NCI-H748 (cell line): ENCODE measurements around the gene TCOF1.

Experiments used
- DNase-seq: peaks from one replicate; lab custom pipeline; 2025; ENCODE audit not compliant: unreplicated experiment; lab: John Stamatoyannopoulos, UW

Gene TCOF1

DNA sequence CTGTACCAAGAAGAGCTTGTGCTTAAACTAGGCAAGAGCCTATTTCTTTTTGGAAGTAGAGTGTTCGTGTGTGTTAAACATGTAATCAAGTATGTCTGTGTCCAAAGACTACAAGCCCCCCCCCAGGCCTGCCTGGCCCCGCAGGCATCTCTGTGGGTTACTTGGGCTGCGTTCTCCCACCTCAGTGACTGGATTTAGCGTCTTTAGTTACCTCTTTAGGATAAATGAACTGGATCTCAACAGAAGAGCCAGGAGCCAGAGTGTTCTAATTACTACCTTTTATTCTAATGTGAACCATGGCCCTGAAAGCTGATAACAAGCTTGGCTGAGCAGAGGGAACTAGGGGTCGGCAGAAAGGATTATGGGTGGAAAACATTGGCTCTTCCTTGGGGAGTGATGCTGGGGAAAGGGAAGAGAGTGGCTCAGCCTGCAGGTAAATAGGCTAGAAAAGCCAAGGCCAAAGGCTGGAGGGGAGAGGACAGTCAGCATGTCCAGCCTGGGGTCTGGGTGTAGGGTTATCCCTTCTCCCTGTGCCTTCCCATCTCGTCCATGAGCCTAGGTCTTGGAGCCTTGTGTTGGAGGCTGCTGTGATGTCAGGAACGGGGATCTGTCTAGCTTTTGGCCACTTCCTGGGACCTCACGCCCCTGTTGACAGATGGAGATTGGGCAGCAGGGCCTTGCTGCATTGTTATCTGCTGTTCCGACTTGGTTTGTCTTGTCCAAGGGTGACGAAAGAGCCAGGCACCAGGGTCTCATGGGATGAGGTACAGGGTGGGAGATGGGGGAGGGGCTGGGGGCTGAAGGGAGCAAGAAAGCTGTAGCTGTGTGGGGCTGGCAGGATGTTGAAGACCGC is 44.1 kb downstream of the TCOF1 start:
- no peak for DNase-seq

- DNase-seq: no peak
These were observed 44.8 kb downstream of the TCOF1 start for GRCh38 chr5:150402229-150402773.

- no peak for DNase-seq
These were observed 45.4 kb downstream of the TCOF1 start for GRCh38 chr5:150402901-150403342.

DNA sequence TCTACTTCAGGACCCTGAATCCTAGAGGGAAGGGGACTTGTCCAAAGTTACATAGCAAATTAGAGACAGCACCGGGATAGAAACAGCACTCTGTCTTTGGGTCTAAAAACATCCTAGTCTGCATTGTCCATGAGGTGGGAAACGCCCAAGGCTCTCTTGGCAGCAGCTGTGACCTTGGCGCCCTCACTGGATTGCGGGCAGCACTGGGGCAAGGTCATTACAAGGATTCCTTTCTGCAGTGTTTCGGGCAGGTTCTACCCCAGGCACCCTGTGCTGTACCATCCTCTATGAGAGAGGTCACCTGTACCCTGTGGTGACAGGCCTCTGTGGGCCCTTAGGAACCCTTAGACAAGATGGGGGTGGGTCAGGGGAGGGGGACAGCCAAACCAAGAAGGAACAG is 46.6 kb downstream of the TCOF1 start:
- DNase-seq: no peak

DNA sequence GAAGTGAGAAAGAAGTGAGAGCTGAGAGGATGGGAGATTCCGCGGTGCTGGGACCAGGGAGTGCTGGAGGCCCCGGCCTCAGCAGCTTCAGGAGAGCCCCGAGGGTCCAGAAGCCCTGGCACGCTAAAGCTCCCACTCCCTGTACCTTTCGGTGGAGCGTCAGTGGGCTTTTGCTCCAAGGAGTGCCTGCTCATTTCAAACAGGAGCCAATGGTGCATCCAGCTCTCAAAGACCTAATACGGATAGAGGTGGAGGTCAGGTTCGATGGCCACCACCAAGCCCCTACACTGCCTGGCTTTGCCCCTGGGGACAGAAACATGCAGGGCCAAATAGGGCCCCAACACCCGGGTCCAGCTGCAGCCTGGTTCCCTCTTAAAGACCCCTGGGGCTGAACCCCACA is 47.0 kb downstream of the TCOF1 start:
- no peak for DNase-seq

DNA sequence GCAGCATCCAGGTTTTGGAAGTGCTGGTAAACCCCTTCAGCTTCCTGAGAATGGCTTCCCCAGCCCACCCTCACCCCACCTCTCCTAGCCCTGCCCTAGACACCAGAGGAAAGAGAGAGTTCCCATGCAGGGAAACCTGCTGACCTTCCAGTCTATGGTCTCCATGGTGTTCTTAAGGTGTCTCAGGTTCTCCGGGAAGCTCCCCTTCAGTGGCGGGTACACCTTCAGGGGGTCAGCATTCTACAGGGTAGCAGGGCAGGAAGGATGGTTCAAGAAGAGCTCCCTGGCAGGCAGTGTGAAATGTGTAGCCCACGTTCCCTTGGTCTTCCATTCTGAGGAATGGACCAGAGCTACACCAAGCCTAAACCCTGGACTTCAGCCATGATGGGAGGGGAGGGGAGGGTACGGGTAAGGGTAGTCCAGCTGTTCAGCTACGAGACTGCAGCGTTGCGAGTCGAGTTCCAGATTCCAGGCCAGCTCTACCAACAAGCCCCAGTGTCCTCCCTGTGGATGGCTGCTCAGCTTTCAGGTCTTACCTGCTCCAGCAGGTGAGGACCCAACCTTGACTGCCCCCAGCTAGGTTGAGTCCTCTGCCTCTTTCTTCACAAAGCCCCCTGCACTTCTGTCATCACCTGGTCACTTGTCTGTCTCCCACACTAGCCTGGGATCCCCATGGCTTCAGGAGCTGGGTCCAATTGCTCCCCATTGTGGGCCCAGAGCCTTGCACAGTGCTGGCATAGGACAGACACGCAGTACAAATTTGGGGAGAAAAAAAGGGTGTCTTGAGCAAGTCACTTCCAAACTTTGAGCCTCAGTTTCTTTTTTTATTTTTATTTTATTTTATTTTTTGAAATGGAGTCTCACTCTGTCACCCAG is 47.7 kb downstream of the TCOF1 start:
- DNase-seq: no peak

GRCh38 chr5:150406103-150406722 is 48.7 kb downstream of the TCOF1 start:
- DNase-seq: no peak

DNA sequence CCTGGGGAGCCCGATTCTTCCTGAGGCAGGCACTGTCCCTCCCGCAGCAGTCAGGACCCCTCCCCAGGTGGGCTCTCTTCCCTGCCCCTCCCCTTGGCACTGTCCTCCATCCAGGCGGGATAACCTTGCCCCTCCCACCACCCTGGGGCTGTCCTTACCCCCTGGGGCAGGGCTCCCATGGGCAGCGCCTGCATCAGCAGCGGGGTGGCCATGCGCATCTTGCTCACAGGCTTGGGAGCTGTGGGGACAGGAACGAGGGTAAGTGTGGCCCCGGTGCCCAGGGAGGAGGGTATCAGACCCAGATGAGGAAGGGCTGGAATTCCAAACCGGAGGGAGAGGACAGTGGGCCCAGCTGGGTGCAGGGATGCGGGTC is 49.2 kb downstream of the TCOF1 start:
- DNase-seq: no peak

DNA sequence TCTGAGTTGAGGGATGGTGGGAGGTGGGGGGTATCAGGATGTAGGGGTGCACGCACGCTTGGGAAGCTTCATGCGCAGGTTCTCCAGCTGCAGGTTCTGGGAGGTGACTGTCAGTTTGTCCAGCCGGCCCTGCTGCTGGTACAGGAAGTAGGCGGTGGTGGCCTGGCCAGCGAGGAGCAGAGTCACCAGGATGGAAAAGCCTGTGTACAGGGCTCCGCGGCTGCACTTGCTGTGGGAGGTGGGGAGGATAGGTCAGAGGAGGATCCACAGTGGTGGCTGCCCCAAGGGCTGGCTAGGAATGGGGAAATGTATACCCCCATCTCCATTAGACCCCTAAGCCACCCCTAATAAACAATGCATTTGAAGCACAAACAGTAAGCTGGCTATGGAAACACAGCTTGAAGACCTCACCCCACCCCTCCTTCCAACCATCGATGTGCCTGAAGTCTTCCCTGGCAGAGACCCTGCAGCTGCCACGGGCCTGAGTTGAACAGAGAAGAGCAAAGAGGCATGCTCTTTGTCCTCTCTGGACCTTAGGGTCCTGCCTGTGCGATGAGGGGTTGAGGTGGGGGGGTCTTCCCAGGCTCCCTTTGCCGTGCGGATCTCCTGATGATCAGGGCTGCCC is 49.7 kb downstream of the TCOF1 start:
- DNase-seq: no peak

DNA sequence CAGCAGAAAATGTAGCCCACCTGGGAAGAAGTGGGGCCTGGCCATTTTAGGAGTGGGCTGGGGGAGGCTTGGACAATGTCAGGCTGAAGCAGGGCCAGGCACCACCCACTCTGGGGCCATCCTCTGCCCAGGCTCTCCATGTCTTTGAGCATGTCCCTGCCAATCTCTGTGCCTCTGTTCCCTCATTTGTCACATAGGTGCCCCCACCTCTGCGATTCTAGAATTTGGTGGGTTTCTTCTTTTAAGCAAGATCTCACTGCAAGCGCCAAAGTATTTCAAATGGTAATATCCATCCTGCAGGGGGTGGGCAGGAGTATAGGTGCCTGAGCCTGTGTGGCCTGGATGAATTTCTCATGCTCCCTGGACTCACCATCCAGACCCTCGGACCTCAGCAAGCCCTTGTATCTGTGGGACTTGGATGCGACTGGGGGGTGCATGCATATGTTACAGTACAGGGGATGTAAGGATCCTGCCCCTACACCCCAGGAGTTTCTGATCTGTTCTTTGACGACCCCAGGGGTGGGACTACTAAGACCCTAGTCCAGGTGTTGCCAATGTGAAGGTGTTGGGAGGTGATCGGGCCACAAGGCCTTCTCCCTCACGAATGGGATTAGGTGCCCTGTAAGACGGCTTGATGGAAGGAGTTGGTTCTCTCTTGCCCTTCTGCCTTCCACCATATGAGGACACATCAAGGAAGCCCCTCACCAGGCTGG is 50.9 kb downstream of the TCOF1 start:
- no peak for DNase-seq

DNA sequence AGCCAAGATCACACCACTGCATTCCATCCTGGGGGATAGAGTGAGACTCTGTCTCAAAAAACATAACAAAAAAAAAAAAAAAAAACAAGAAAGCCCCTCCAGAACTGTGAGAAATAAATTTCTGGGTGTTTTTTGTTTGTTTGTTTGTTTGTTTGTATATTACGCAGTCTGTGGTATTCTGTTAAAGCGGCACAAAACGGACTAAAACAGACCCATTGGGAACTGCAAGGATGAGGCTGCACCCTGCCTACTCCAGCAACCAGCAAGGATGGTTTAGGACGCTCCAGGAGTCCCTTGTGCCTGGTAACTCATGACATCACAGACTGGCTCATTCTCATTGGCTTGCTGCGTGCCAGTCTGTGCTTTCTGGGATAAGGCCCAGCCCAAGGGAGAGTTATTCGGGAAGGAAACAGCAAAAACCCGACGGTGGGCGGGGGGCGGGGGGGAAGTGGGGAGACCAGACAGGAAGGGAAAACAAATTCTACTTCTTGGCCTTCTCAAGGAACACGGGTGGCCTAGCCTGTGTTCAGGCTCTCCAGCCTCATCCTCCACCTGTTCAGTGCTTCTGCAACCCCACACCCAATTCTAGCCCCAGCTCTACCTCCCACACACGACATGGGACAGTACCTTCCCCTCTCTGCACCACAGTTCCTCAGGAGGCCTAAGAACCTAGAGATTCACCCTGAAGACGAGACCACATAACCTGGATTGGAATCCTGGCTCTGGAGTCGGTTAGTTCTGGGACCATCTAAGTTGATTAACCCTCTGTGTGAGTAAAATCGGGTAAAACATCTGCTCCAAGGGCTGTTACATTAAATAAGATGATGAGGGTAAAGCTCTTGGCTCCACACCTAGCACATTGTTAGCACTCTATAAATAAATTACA is 52.4 kb downstream of the TCOF1 start:
- DNase-seq: peak; percentile 80

DNA sequence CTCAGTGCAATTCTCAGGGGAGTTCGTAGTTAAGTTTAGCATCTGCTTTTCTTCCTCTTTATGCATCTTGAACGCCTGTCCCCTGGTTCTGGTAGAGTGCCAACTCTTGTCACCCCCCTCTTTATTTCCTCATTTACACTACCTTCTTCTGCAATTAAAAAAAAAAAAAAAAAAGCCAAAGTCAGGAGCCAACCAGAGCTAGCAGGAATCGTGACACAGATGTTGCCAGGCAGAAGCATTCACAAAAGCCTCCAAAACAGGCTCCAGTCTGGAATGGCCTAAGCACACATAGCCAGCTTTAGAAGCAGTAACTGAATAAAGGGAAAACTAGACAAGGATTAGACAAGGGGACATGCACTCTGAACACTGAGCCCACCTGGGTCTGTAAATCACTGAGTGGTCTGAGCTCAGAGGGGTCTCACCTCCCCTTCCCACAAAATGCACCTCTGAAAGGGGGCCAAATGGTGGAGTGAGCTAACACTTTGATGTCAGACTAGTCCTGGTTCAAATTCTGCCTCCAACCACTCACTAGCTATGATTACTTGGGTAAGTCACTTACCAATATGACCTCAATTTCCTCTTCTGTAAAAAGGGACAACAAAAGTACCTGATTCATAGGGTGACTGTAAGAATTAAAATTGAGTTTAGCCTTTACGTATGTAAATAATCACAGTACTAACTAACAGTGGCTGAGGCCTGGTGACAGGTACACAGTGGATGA is 53.2 kb downstream of the TCOF1 start:
- peak; percentile 29 for DNase-seq

DNA sequence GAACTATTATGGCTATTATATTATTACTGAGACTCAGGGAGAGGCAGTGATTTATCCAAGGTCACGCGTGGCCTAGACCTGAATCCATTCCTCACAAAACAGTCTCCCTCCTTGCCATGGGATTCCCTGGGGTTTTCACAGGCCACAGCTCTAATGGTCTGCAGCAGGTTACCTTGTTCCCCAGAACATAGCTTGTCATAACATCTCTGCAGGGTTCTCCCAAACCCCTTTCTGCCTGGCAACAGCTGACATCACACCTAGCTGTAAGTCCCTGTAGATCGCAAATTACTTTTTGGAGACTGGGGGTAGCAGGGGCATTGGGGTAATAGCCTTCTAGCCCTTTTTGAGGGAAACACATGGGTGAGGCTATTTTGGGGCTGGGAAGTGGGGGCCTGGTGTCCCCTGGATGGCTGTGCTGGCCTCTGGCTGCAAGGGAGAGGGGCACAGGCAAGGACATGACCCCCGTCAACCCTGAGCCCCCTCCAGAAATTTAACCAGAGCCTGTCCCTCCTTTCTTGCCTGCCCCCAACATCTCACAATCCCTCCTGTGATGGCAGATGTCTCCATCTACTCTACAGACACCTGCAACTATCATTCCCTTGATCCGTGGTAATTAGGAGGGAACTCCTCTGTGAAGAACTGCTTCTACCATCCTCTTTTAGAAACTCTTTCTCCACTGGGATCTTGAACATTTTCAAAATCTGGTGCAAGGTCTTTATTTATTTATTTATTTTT is 53.9 kb downstream of the TCOF1 start:
- DNase-seq: no peak

DNA sequence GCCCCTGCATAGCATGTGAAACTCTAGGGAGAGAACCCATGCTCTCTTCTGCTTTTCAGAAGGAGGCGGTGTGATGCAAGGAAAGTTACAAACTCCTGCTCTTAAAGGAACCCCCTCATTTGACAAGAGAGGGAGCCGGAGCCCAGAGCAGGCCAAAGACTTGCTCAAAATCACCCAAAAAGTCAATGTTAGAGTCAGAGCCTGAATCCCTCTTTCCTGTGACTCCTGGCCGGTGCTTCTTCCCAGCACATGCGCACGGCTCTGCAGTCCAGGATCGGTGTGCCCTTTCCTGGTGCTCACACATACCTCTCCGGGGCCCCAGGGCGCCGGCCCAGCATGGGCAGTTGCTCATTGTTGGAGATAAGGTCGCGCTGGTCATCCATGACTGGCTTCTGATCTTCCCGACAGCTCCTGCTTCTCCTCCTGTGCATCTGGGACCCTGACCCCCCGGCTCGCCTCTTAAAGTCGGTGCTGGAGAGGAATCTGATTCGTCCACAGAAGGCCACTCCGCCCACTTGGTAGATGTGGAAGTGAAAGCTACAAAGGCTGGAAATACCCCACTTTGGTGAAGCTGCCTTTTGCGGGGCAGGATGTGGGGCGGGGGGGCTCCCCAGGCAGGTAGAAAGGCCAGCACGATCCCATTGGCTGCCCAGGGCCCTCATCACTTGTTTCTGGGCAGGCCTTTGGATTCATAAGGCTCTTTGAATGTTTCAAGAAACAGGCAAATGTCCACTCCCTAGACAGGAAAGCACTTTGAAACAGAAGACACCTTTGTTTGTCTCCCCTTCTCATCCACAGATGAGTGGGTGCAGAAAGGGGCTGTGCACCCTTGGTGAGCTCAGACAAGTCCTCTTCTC is 55.0 kb downstream of the TCOF1 start, which contains the start of gene CD74:
CD74 (minus strand) TSS at position 592 of the 857 bp plus-strand sequence; CDS start at position 431, 161 bp downstream.
- DNase-seq: no peak

- no peak for DNase-seq
These were observed 55.8 kb downstream of the TCOF1 start for GRCh38 chr5:150413176-150413901.
